ENCODE data around the gene SMIM35.

GRCh38 chr11:118009864-118010737, 76.7 kb downstream of the SMIM35 start:
- no peak for TF ChIP-seq CTCF (IDR thresholded peaks at IDR 0.05; ENCODE audit: low read depth, low read length, poor library complexity, severe bottlenecking)
- no peak for TF ChIP-seq EZH2phosphoT487 (IDR thresholded peaks at IDR 0.05; ENCODE audit: borderline replicate concordance, low read length)

Measured in DOHH2 (cell line).